Loucy (cell line): Measurements from ENCODE around the gene ZMYND8.

ENCODE experiments used
- H2AFZ ChIP-seq: fragments of 200-600 bp; sonication (generic); 2 replicates; pipeline ENCODE4 v1.6.0; 2016; ENCODE audit warnings: antibody characterized with exemption, mild to moderate bottlenecking, low read length, moderate library complexity
- H3F3A ChIP-seq: fragments of 200-600 bp; 2 replicates; pipeline ENCODE4 v1.6.0; 2016; ENCODE audit warnings: antibody characterized with exemption, low read depth, mild to moderate bottlenecking
- H3K27me3 ChIP-seq: fragments of 200-600 bp; sonication (generic); 2 replicates; pipeline ENCODE4 v1.6.1; 2014; ENCODE audit warnings: low read length, mild to moderate bottlenecking; ENCODE audit not compliant: insufficient read depth, poor library complexity, severe bottlenecking
- H3K36me3 ChIP-seq: fragments of 200-600 bp; sonication (generic); 2 replicates; pipeline ENCODE4 v1.6.1; 2016; ENCODE audit warnings: low read length; ENCODE audit not compliant: insufficient read depth
- H3K4me1 ChIP-seq: fragments of 200-600 bp; sonication (generic); 2 replicates; pipeline ENCODE4 v1.5.1; 2014; ENCODE audit warnings: low read length, mild to moderate bottlenecking; ENCODE audit not compliant: insufficient read depth, poor library complexity, severe bottlenecking
- H3K4me2 ChIP-seq: fragments of 200-600 bp; sonication (generic); 2 replicates; pipeline ENCODE4 v1.6.0; 2014; ENCODE audit warnings: antibody characterized with exemption, low read length, low read depth, mild to moderate bottlenecking; ENCODE audit not compliant: poor library complexity, severe bottlenecking
- H3K4me3 ChIP-seq: fragments of 200-600 bp; sonication (generic); 2 replicates; pipeline ENCODE4 v1.5.1; 2014; ENCODE audit warnings: low read length, mild to moderate bottlenecking, mixed read lengths; ENCODE audit not compliant: poor library complexity, severe bottlenecking
- H3K79me2 ChIP-seq: fragments of 200-600 bp; sonication (generic); 2 replicates; pipeline ENCODE4 v1.6.1; 2014; ENCODE audit warnings: low read length; ENCODE audit not compliant: insufficient read depth
- H3K9ac ChIP-seq: fragments of 200-600 bp; sonication (generic); 2 replicates; pipeline ENCODE4 v1.6.0; 2014; ENCODE audit warnings: mild to moderate bottlenecking, low read depth, low read length, moderate library complexity; ENCODE audit not compliant: poor library complexity, severe bottlenecking
- H3K9me2 ChIP-seq: fragments of 200-600 bp; sonication (generic); replicated peaks from 2 replicates; pipeline ENCODE4 v1.6.1; 2016; ENCODE audit warnings: low read depth, low read length, mixed read lengths
- H3K9me3 ChIP-seq: fragments of 200-600 bp; sonication (generic); 2 replicates; pipeline ENCODE4 v1.6.1; 2014; ENCODE audit warnings: mild to moderate bottlenecking, antibody characterized with exemption, low read length, low read depth; ENCODE audit not compliant: insufficient read depth
- H4K20me1 ChIP-seq: fragments of 200-600 bp; sonication (generic); 2 replicates; pipeline ENCODE4 v1.6.0; 2014; ENCODE audit warnings: antibody characterized with exemption, low read length, mild to moderate bottlenecking; ENCODE audit not compliant: insufficient read depth, poor library complexity, severe bottlenecking
- EZH2phosphoT487 ChIP-seq: fragments of 200-600 bp; IDR thresholded peaks from 2 replicates; pipeline ENCODE4 v1.6.1; 2018; ENCODE audit warnings: antibody characterized with exemption, mild to moderate bottlenecking, moderate library complexity, borderline replicate concordance
- TF ChIP-seq, protein P1 (sequence below): fragments of 200-600 bp; sonication (generic); conservative IDR thresholded peaks from 2 replicates; pipeline ENCODE4 v1.5.1; 2014; ENCODE audit warnings: mild to moderate bottlenecking, antibody characterized with exemption, low read length

The ZMYND8 gene

DNA sequence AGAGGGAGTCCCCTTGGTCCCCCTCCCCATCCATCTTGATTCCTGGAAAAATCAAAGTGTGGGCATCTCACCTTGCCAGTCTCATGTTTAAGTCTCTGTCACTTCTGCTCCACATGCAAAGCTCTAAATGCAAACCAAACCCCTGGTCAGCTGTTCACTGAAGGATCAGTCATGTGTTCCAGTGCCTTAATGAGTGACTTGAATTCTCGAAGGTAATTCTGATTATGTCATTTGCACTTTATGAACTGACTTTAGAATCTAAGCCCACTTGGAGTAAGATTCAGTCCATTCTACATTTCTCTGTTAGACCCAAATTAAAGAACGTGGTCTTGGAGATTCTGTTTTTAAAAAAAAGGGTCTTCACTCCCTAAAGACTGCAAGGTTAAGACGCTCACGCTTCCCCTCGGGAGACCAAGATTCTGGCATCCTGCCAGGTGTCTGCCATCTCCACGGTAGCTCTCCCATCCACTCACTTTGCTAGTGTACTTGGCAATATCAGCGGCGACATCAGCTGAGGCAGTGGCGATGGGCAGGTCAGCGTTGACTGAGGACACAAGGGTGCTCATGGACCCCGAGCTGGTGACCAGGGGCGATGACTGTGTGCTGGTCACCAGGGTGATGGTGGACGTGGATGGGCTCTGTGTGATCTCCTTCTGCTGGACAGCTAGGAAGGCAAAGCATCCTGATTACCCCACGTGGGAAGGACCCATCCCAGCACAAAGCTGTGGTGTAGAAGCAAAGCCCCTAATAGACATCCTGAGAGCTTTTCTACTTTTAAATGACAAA, 120.5 kb downstream of the ZMYND8 start:
- H3K36me3 ChIP-seq = peaks cover 91% of the 10 kb centered on the region
- no peaks in the 10 kb centered on the region; the same call in 1 of the 2 replicates for H3K79me2 ChIP-seq
- no peak overlapping the region for H3K9ac ChIP-seq
- no peaks in the 10 kb centered on the region for H3K9me3 ChIP-seq
- no peak overlapping the region for H2AFZ ChIP-seq
- H3K27me3 ChIP-seq = no peaks in the 10 kb centered on the region
- no peak overlapping the region for H3K4me2 ChIP-seq
- no peaks in the 10 kb centered on the region for H3K4me1 ChIP-seq
- TF ChIP-seq EZH2phosphoT487 = no peak
- TF ChIP-seq, protein P1, sequence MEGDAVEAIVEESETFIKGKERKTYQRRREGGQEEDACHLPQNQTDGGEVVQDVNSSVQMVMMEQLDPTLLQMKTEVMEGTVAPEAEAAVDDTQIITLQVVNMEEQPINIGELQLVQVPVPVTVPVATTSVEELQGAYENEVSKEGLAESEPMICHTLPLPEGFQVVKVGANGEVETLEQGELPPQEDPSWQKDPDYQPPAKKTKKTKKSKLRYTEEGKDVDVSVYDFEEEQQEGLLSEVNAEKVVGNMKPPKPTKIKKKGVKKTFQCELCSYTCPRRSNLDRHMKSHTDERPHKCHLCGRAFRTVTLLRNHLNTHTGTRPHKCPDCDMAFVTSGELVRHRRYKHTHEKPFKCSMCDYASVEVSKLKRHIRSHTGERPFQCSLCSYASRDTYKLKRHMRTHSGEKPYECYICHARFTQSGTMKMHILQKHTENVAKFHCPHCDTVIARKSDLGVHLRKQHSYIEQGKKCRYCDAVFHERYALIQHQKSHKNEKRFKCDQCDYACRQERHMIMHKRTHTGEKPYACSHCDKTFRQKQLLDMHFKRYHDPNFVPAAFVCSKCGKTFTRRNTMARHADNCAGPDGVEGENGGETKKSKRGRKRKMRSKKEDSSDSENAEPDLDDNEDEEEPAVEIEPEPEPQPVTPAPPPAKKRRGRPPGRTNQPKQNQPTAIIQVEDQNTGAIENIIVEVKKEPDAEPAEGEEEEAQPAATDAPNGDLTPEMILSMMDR = no peak
- peaks cover 8% of the 10 kb centered on the region for H4K20me1 ChIP-seq
- no peak overlapping the region for H3K4me3 ChIP-seq
- H3F3A ChIP-seq = no peaks in the 10 kb centered on the region
- no peaks in the 10 kb centered on the region for H3K9me2 ChIP-seq

DNA sequence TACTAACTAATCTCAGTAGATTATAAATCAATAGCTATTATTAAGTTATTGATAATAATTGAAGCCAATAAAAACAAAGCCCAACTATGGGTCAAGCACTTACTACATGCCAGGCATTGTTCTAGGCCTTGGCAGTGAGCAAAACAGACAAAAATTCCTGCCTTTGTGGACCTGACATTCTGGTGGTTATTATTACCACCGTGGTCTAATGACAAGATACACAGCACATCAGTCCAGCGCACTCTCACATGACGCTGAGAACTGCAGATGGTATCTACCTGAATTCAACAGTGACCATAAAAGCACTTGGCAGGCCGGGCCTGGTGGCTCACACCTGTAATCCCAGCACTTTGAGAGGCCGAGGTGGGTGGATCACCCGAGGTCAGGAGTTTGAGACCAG, 121.4 kb downstream of the ZMYND8 start:
- Histone ChIP-seq H3K4me3 (no peak overlapping the region), H3K4me1 (no peaks in the 10 kb centered on the region), H3K4me2 (no peak overlapping the region), H3K36me3 (peaks cover 95% of the 10 kb centered on the region), H3K79me2 (no peaks in the 10 kb centered on the region; the same call in 1 of the 2 replicates), H2AFZ (no peak overlapping the region), H3F3A (no peaks in the 10 kb centered on the region), H3K27me3 (no peaks in the 10 kb centered on the region), H3K9me2 (no peaks in the 10 kb centered on the region), H4K20me1 (peaks cover 9% of the 10 kb centered on the region), H3K9me3 (no peaks in the 10 kb centered on the region), H3K9ac (no peak overlapping the region)
- no peak for TF ChIP-seq EZH2phosphoT487
- TF ChIP-seq, protein P1 = no peak

DNA sequence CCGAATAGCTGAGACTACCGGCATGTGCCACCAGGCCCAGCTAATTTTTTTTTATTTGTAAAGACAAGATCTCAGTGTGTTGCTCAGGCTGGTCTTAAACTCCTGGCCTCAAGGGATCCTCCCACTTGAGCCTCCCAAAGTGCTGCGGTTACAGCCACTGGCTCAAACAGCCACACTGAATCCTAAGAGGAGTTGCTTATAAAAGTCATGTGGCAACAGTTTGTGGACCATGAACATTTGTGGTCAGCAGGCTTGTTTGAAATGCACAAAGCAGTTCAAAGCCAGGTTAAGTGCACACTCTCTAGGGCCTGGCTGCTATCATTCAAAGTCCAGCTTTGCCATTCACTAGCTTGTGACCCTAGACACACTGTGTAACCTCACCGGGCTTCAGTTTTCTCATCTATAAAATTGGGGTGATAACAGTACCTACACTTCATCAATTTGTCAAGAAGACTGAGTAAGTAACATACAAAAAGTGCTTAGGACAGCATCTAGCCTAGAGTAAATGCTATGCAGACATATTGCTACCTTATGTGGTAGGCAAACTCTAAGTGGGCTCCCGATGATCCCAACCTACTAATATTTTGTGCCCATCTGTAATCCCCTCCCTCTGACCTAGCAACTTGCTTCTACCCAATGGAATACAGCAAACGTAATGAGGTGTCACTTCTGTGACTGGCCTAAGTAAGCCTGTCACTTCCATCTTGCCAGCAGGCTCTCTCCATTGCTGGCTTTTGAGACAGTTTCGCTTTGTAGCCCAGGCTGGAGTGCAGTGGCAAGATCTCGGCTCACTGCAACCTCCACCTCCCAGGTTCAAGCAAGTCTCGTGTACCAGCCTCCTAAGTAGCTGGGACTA, 122.9 kb downstream of the ZMYND8 start:
- Histone ChIP-seq H3K9me3 (no peaks in the 10 kb centered on the region), H4K20me1 (peaks cover 6% of the 10 kb centered on the region), H2AFZ (no peak overlapping the region), H3K4me2 (no peak overlapping the region), H3K79me2 (no peaks in the 10 kb centered on the region), H3K27me3 (no peaks in the 10 kb centered on the region), H3K9ac (no peak overlapping the region), H3F3A (no peaks in the 10 kb centered on the region), H3K4me3 (no peak overlapping the region), H3K36me3 (peaks cover 97% of the 10 kb centered on the region), H3K4me1 (no peaks in the 10 kb centered on the region), H3K9me2 (no peaks in the 10 kb centered on the region)
- TF ChIP-seq, protein P1 = no peak
- TF ChIP-seq EZH2phosphoT487 = no peak
